Heart left ventricle (tissue), 16 donors: Measurements from ENCODE around the gene VPS37C. TPM values are rescaled to one million over a fixed set of nuclear protein-coding genes. Genes with fewer than 3 reads are reported as not detected.

ENCODE experiments used
- ATAC-seq, 4 donors: fragments of 200-7000 bp; cut with Tn5 transposase; one replicate each; pipeline ENCODE4 v1.9.1; 2020 to 2022; ENCODE audit warnings: moderate library complexity in 4 of 4, mild to moderate bottlenecking in 3 of 4, moderate number of reproducible peaks in 1 of 4
- DNase-seq, 5 donors: peaks; one replicate each; pipeline ENCODE4 v3.0.0-alpha.2; 2020
- H3K27ac ChIP-seq, 12 donors: fragments of 200-600 bp; sonication (generic) in 4 of 12; one replicate each; pipeline versions ENCODE4 v1.5.0 to v1.8.0; 2016 to 2022; ENCODE audit warnings: mild to moderate bottlenecking in 2 of 12
- H3K27me3 ChIP-seq, 9 donors: fragments of 200-600 bp; sonication (generic) in 2 of 9; one replicate each; pipeline versions ENCODE4 v1.5.1 to v1.8.0; 2016 to 2022; ENCODE audit warnings: mild to moderate bottlenecking in 3 of 9
- H3K36me3 ChIP-seq, 9 donors: fragments of 200-600 bp; sonication (generic) in 2 of 9; one replicate each; pipeline versions ENCODE4 v1.5.0 to v1.8.0; 2018 to 2022; ENCODE audit warnings: mild to moderate bottlenecking in 2 of 9
- H3K4me1 ChIP-seq, 12 donors: fragments of 200-600 bp; sonication (generic) in 4 of 12; one replicate each; pipeline versions ENCODE4 v1.5.0 to v1.8.0; 2016 to 2022; ENCODE audit warnings: mild to moderate bottlenecking in 3 of 12
- H3K4me3 ChIP-seq, 12 donors: fragments of 200-600 bp; sonication (generic) in 4 of 12; one replicate each; pipeline versions ENCODE4 v1.5.0 to v1.8.0; 2017 to 2022; ENCODE audit warnings: mild to moderate bottlenecking in 9 of 12, moderate library complexity in 4 of 12
- H3K9me3 ChIP-seq, 12 donors: fragments of 200-600 bp; sonication (generic) in 4 of 12; one replicate each; pipeline versions ENCODE4 v1.5.0 to v1.8.0; 2016 to 2022; ENCODE audit warnings: mild to moderate bottlenecking in 1 of 12
- CTCF ChIP-seq, 12 donors: fragments of 200-600 bp; sonication (generic) in 4 of 12; IDR thresholded peaks; one replicate each; pipeline versions ENCODE4 v1.5.0 to v1.8.0; 2018 to 2022; ENCODE audit warnings: antibody characterized with exemption in 12 of 12, mild to moderate bottlenecking in 5 of 12
- POLR2A ChIP-seq, 2 donors: fragments of 450-650 bp; IDR thresholded peaks; one replicate each; pipeline ENCODE4 v1.6.1; 2017; ENCODE audit warnings: antibody characterized with exemption in 2 of 2, mild to moderate bottlenecking in 2 of 2, moderate library complexity in 2 of 2
- WGBS, 4 donors: extraction: QIAGEN DNeasy Blood & Tissue Kit in 2 of 4; methylation state at CpG; one replicate each; pipeline versions ENCODE4 v1.1.5 to v1.1.7; 2013 to 2018; 5-methylcytosine and 5-hydroxymethylcytosine counted together
- intact Hi-C, 10 donors: fragments of 100-400 bp; cut with DNase I; formaldehyde crosslinking; loops; one replicate each; pipeline versions ENCODE4 v1.11.1 to v1.14.2; 2022
- polyA plus RNA-seq, 2 donors: library from polyadenylated mRNA; stranded (reverse); fragments of 200-250 nt; gene quantifications; one replicate each; pipeline ENCODE4 v1.2.3, GENCODE V29; 2013
- total RNA-seq, 9 donors: library from RNA; depleted of rRNA in 2 of 9; stranded (reverse); fragments of >200 nt in 2 of 9; fragmentation: NEBNext Ultra II Directional in 3 of 9; extraction: Animal tissue kit (Norgen Biotek cat#: 25700) in 3 of 9; gene quantifications; one replicate each; pipeline versions ENCODE4 v1.1.0 to v1.2.4, GENCODE V29; 2016 to 2023
- donor health status: ischemic (EF 13 %, LVEDD 7.1; RV severe dilation, severe dysfunction).
- donor health status: healthy with polysubstance abuse.
- donor health status: DM: no; HTN: yes; CAD: no.
- donor health status: DM: no; HTN: no; CAD: no.
- donor health status: ischemic (EF 25% LVEDD 6.9; RV normal size, moderate dysfunction).
- donor health status: ischemic (EF 25% LVEDD 5.7; RV mildly dilated, moderate dysfunction).
- donor health status: healthy.
- donor health status: DM: yes; HTN: yes; CAD: no.
- donor health status: ischemic (EF 35%, LVEDD 5.7; RV mildly dilated, moderate dysfunction).
- donor health status: nonischemic (EF 11% LVEDD 7.7; RV severe dilation, severe dysfunction).
- donor health status: DM: yes; HTN: yes; CAD: no.
- donor health status: PGD.
- donor health status: ischemic (EF 29% LVEDD 5.4; RV normal size, mild dysfunction).
- donor health status: nonischemic (EF 23%, LVEDD 6.1; RV moderate dilation, normal function).

The VPS37C gene
- total and polyA plus RNA-seq, 11 donors: 11.0 to 29.0 (median 17.1) TPM

GRCh38 chr11:61115498-61116224 lies 45.6 kb downstream of the VPS37C start:
- H3K36me3 ChIP-seq: no peaks in the 10 kb centered on the region
- intact Hi-C loops: no loop called here
- no peaks in the 10 kb centered on the region for H3K9me3 ChIP-seq
- peaks cover 0 to 11% (median 2%) of the 10 kb centered on the region in 12 donors for H3K4me1 ChIP-seq
- TF ChIP-seq CTCF (IDR thresholded peaks at IDR 0.05): no peak
- 84 to 86% (median 85%) methylated on average over 14 to 21 of the region's 21 CpGs for WGBS, 4 donors
- DNase-seq (no peak), ATAC-seq (no peak)
- no peak overlapping the region for H3K27ac ChIP-seq
- no peaks in the 10 kb centered on the region for H3K27me3 ChIP-seq
- H3K4me3 ChIP-seq: no peak overlapping the region

GRCh38 chr11:61114913-61115312 lies 46.3 kb downstream of the VPS37C start:
- peaks cover 0 to 7% (median 0%) of the 10 kb centered on the region in 12 donors for H3K4me1 ChIP-seq
- H3K27me3 ChIP-seq: no peaks in the 10 kb centered on the region
- H3K9me3 ChIP-seq: no peaks in the 10 kb centered on the region
- no peak overlapping the region for H3K4me3 ChIP-seq
- TF ChIP-seq POLR2A (IDR thresholded peaks at IDR 0.05) (no peak), CTCF (IDR thresholded peaks at IDR 0.05) (no peak)
- H3K27ac ChIP-seq: no peak overlapping the region
- no peaks in the 10 kb centered on the region for H3K36me3 ChIP-seq
- ATAC-seq: no peak
- intact Hi-C loops: no loop called here
- no peak for DNase-seq
- WGBS, 4 donors: 73 to 77% (median 75%) methylated on average over 8 of the region's 8 CpGs

- WGBS, 4 donors: 84 to 88% (median 86%) methylated on average over 9 of the region's 9 CpGs
- ATAC-seq: no peak
- no peak for DNase-seq
- TF ChIP-seq POLR2A (IDR thresholded peaks at IDR 0.05): no peak
- no peak for TF ChIP-seq CTCF (IDR thresholded peaks at IDR 0.05)
- no peak overlapping the region for H3K27ac ChIP-seq
- peaks cover 0 to 7% (median 0%) of the 10 kb centered on the region in 12 donors for H3K4me1 ChIP-seq
- no peaks in the 10 kb centered on the region for H3K9me3 ChIP-seq
- H3K27me3 ChIP-seq: no peaks in the 10 kb centered on the region
- H3K4me3 ChIP-seq: no peak overlapping the region
- intact Hi-C loops: no loop called here
- H3K36me3 ChIP-seq: no peaks in the 10 kb centered on the region
These were observed 48.0 kb downstream of the VPS37C start for GRCh38 chr11:61113201-61113600.

GRCh38 chr11:61112575-61112974 lies 48.7 kb downstream of the VPS37C start:
- Histone ChIP-seq H3K36me3 (no peaks in the 10 kb centered on the region), H3K27ac (no peak overlapping the region), H3K9me3 (no peaks in the 10 kb centered on the region), H3K4me3 (no peak overlapping the region), H3K4me1 (peaks cover 0 to 7% (median 0%) of the 10 kb centered on the region in 12 donors), H3K27me3 (no peaks in the 10 kb centered on the region)
- 90 to 93% (median 92%) methylated on average over 6 of the region's 6 CpGs for WGBS, 4 donors
- no peak for TF ChIP-seq CTCF (IDR thresholded peaks at IDR 0.05)
- no peak for TF ChIP-seq POLR2A (IDR thresholded peaks at IDR 0.05)
- ATAC-seq (no peak), DNase-seq (no peak)
- intact Hi-C loops: no loop called here
